ENCODE data around the gene RANBP10. TPM values are rescaled to one million over a fixed set of nuclear protein-coding genes. Genes with fewer than 3 reads are reported as not detected.

RANBP10 gene
- total and polyA plus RNA-seq, 4 donors: 9.8 to 15.5 (median 13.8) TPM

GRCh38 chr16:67676516-67676915, 129.8 kb downstream of the RANBP10 start:
- DNase-seq (ENCODE audit: low spot score): no peak
- Histone ChIP-seq H3K4me1 (ENCODE audit: control insufficient read depth in 4 of 4, insufficient read depth in 4 of 4, low read length in 3 of 4) (peaks cover 17 to 56% (median 47%) of the 10 kb centered on the region in 4 donors), H3K9me3 (ENCODE audit: control insufficient read depth in 4 of 4, low read length in 3 of 4) (no peaks in the 10 kb centered on the region), H3K27ac (ENCODE audit: low read depth in 1 of 2, low read length in 2 of 2) (peak overlapping the region; percentile 52 to 73), H3K36me3 (ENCODE audit: control insufficient read depth in 4 of 4, insufficient read depth in 3 of 4, low read depth in 1 of 4, low read length in 3 of 4) (peaks cover 0 to 2% (median under 1%) of the 10 kb centered on the region in 4 donors), H3K9ac (ENCODE audit: low read depth in 1 of 2, low read length in 2 of 2) (no peak overlapping the region), H3K27me3 (ENCODE audit: control insufficient read depth in 4 of 4, insufficient read depth in 4 of 4, low read length in 3 of 4) (no peaks in the 10 kb centered on the region), H3K4me3 (ENCODE audit: low read depth in 1 of 3, low read length in 3 of 3) (no peak overlapping the region)
- 44% methylated on average over 4 of the region's 4 CpGs for WGBS
- TF ChIP-seq HNF4G (IDR thresholded peaks at IDR 0.05) (no peak), JUND (IDR thresholded peaks at IDR 0.05) (no peak), RAD21 (IDR thresholded peaks at IDR 0.05) (peak in 1 of 2 donors; percentile 17), GABPA (IDR thresholded peaks at IDR 0.05 in 1 of 2, conservative IDR thresholded peaks at IDR 0.05 in 1 of 2) (no peak), FOXA2 (IDR thresholded peaks at IDR 0.05) (no peak), TAF1 (conservative IDR thresholded peaks at IDR 0.05) (no peak), HNF4A (conservative IDR thresholded peaks at IDR 0.05) (no peak), SP1 (IDR thresholded peaks at IDR 0.05) (no peak)

- 98% methylated on average over 7 of the region's 7 CpGs for WGBS
- Histone ChIP-seq H3K27ac (ENCODE audit: low read depth in 1 of 2, low read length in 2 of 2) (peak overlapping the region in 1 of 2 donors; percentile 73), H3K4me1 (ENCODE audit: control insufficient read depth in 4 of 4, insufficient read depth in 4 of 4, low read length in 3 of 4) (peaks cover 17 to 56% (median 47%) of the 10 kb centered on the region in 4 donors), H3K9me3 (ENCODE audit: control insufficient read depth in 4 of 4, low read length in 3 of 4) (no peaks in the 10 kb centered on the region), H3K9ac (ENCODE audit: low read depth in 1 of 2, low read length in 2 of 2) (no peak overlapping the region), H3K4me3 (ENCODE audit: low read depth in 1 of 3, low read length in 3 of 3) (no peak overlapping the region), H3K27me3 (ENCODE audit: control insufficient read depth in 4 of 4, insufficient read depth in 4 of 4, low read length in 3 of 4) (no peaks in the 10 kb centered on the region), H3K36me3 (ENCODE audit: control insufficient read depth in 4 of 4, insufficient read depth in 3 of 4, low read depth in 1 of 4, low read length in 3 of 4) (peaks cover 0 to 2% (median under 1%) of the 10 kb centered on the region in 4 donors)
- DNase-seq (ENCODE audit: low spot score): no peak
- TF ChIP-seq HNF4A (conservative IDR thresholded peaks at IDR 0.05): no peak
- TF ChIP-seq EGR1 (IDR thresholded peaks at IDR 0.05; ENCODE audit: low read depth in 2 of 2): no peak
- TF ChIP-seq HNF4G (IDR thresholded peaks at IDR 0.05): no peak
- TF ChIP-seq FOXA2 (IDR thresholded peaks at IDR 0.05): no peak
- no peak for TF ChIP-seq YY1 (IDR thresholded peaks at IDR 0.05)
- TF ChIP-seq ZBTB33 (IDR thresholded peaks at IDR 0.05): no peak
- no peak for TF ChIP-seq JUND (IDR thresholded peaks at IDR 0.05)
- TF ChIP-seq RXRA (IDR thresholded peaks at IDR 0.05): no peak
- no peak for TF ChIP-seq MAX (IDR thresholded peaks at IDR 0.05)
- no peak for TF ChIP-seq FOXA1 (IDR thresholded peaks at IDR 0.05)
- no peak for TF ChIP-seq TAF1 (conservative IDR thresholded peaks at IDR 0.05)
- TF ChIP-seq RAD21 (IDR thresholded peaks at IDR 0.05): no peak
Observed at GRCh38 chr16:67675999-67676398, 130.4 kb downstream of the RANBP10 start.

GRCh38 chr16:67675579-67675935, 130.8 kb downstream of the RANBP10 start:
- Histone ChIP-seq H3K9ac (ENCODE audit: low read depth in 1 of 2, low read length in 2 of 2) (no peak overlapping the region), H3K4me1 (ENCODE audit: control insufficient read depth in 4 of 4, insufficient read depth in 4 of 4, low read length in 3 of 4) (peaks cover 17 to 56% (median 47%) of the 10 kb centered on the region in 4 donors), H3K36me3 (ENCODE audit: control insufficient read depth in 4 of 4, insufficient read depth in 3 of 4, low read depth in 1 of 4, low read length in 3 of 4) (peaks cover 0 to 2% (median under 1%) of the 10 kb centered on the region in 4 donors), H3K4me3 (ENCODE audit: low read depth in 1 of 3, low read length in 3 of 3) (no peak overlapping the region), H3K27me3 (ENCODE audit: control insufficient read depth in 4 of 4, insufficient read depth in 4 of 4, low read length in 3 of 4) (no peaks in the 10 kb centered on the region), H3K9me3 (ENCODE audit: control insufficient read depth in 4 of 4, low read length in 3 of 4) (no peaks in the 10 kb centered on the region), H3K27ac (ENCODE audit: low read depth in 1 of 2, low read length in 2 of 2) (peak overlapping the region; percentile 73 to 95)
- WGBS: 97% methylated on average over 17 of the region's 17 CpGs
- DNase-seq (ENCODE audit: low spot score): no peak
- no peak for TF ChIP-seq RAD21 (IDR thresholded peaks at IDR 0.05)
- TF ChIP-seq FOXA1 (IDR thresholded peaks at IDR 0.05): no peak
- no peak for TF ChIP-seq TAF1 (conservative IDR thresholded peaks at IDR 0.05)
- TF ChIP-seq REST (IDR thresholded peaks at IDR 0.05): no peak
- TF ChIP-seq GABPA (IDR thresholded peaks at IDR 0.05 in 1 of 2, conservative IDR thresholded peaks at IDR 0.05 in 1 of 2): no peak
- no peak for TF ChIP-seq MAX (IDR thresholded peaks at IDR 0.05)
- TF ChIP-seq ZBTB33 (IDR thresholded peaks at IDR 0.05): no peak
- no peak for TF ChIP-seq HNF4A (conservative IDR thresholded peaks at IDR 0.05)
- no peak for TF ChIP-seq NR2F2 (IDR thresholded peaks at IDR 0.05)

Data from liver (tissue), 9 donors.